Testis (tissue), 2 donors: ENCODE measurements around the gene ENTREP3.

Source experiments
- CTCF ChIP-seq, 3 experiments: fragments of 450-650 bp in 2 of 3; fragments of 200-600 bp in 1 of 3; sonication (generic) in 1 of 3; IDR thresholded peaks; one replicate each; pipeline ENCODE4 v1.5.1; 2016 to 2019; ENCODE audit warnings: antibody characterized with exemption in 3 of 3, mild to moderate bottlenecking in 2 of 3, moderate library complexity in 1 of 3
- POLR2A ChIP-seq: fragments of 450-650 bp; IDR thresholded peaks from one replicate; pipeline ENCODE4 v1.6.1; 2017; ENCODE audit warnings: antibody characterized with exemption, mild to moderate bottlenecking, moderate library complexity

DNA sequence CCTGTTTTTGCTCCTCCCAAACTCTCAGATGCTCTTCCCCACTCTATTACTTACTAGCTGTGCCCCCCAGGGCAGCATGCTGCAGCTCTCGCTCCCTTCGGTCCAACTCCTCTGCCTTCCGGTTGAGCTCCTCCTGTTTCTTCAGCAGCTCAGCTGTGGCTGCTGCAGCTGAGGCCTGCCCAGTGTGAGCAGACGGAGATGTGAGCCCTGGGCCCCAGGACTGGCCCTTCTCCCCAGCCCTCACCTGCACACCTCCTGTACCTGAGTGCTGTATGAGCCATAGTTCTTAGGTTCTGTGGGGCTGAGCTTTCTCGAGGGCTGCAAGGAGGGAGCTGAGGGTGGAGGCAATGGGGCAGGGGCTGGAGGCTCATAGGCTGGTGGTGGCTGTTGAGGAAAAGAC is 5.0 kb upstream of the ENTREP3 start:
- TF ChIP-seq CTCF (IDR thresholded peaks at IDR 0.05) (no peak), POLR2A (no peak)
